Right renal cortex interstitium (tissue), 3 donors: ENCODE results near the gene FGF22. TPM values are rescaled to one million over a fixed set of nuclear protein-coding genes. Genes with fewer than 3 reads are reported as not detected.
A peak's percentile ranks its signal among the peaks of the same experiment; 100 is the strongest.
"Not testable (repeated sequence)": the region's sequence is repeated elsewhere in the genome, so short reads cannot be mapped to it uniquely, and the experiment has no call there.

Experiments
- DNase-seq, 3 donors: peaks; one replicate each; pipeline ENCODE4 v3.0.0-alpha.2; 2013; ENCODE audit warnings: low read depth in 3 of 3, low spot score in 2 of 3
- polyA plus RNA-seq, 3 donors: library from polyadenylated mRNA; unstranded; fragments of 120-200 nt; gene quantifications; one replicate each; pipeline ENCODE4 v1.2.1, GENCODE V29; 2013; ENCODE audit not compliant: insufficient read length in 3 of 3

FGF22 gene
- polyA plus RNA-seq, 3 donors = 0.32 to 0.42 (median 0.35) TPM

GRCh38 chr19:620166-620862, 19.4 kb upstream of the FGF22 start:
- no peak for DNase-seq

GRCh38 chr19:621191-621590, 18.5 kb upstream of the FGF22 start:
- DNase-seq = not testable (repeated sequence)

GRCh38 chr19:621819-622218, 17.9 kb upstream of the FGF22 start:
- DNase-seq = no peak

- no peak for DNase-seq
Measured at GRCh38 chr19:622666-623065, 17.0 kb upstream of the FGF22 start.

GRCh38 chr19:623175-623916, 16.3 kb upstream of the FGF22 start:
- DNase-seq = no peak

GRCh38 chr19:623974-624373, 15.7 kb upstream of the FGF22 start:
- no peak for DNase-seq

GRCh38 chr19:624433-625109, 15.1 kb upstream of the FGF22 start:
- no peak for DNase-seq

GRCh38 chr19:625257-625656, 14.4 kb upstream of the FGF22 start:
- DNase-seq = no peak

- DNase-seq = not testable (repeated sequence)
Measured at GRCh38 chr19:626566-626965, 13.1 kb upstream of the FGF22 start.

GRCh38 chr19:628168-628567, 11.5 kb upstream of the FGF22 start:
- no peak for DNase-seq

- DNase-seq = not testable (repeated sequence)
Measured at GRCh38 chr19:629515-629914, 10.2 kb upstream of the FGF22 start.

- no peak for DNase-seq
Measured at GRCh38 chr19:629961-630714, 9.5 kb upstream of the FGF22 start.

- DNase-seq = no peak
Measured at GRCh38 chr19:632579-633067, 7.1 kb upstream of the FGF22 start.

- peak; percentile 93 to 96 (median 96) for DNase-seq
Measured at GRCh38 chr19:633068-633785, 6.5 kb upstream of the FGF22 start, which contains the start of gene POLRMT. Gene POLRMT (minus strand): TSS chr19:633537. CDS start chr19:633512, 25 bp downstream.

- DNase-seq = no peak
Measured at GRCh38 chr19:633786-634639, 5.7 kb upstream of the FGF22 start.

GRCh38 chr19:634975-635652, 4.6 kb upstream of the FGF22 start:
- DNase-seq = no peak

GRCh38 chr19:638906-639252, 800 bp upstream of the FGF22 start:
- no peak for DNase-seq

- no peak for DNase-seq
Measured at GRCh38 chr19:640161-640558, 481 bp downstream of the FGF22 start.
